SK-N-MC (cell line): ENCODE measurements around the gene DDX51.

Source experiments
- DNase-seq: peaks from one replicate; pipeline ENCODE4 v3.0.0-alpha.2; 2011; ENCODE audit warnings: low read depth, low spot score
- H3K27ac ChIP-seq: fragments of 200-600 bp; sonication (generic); 2 replicates; pipeline ENCODE4 v1.5.1; 2016; ENCODE audit warnings: mixed run types
- H3K36me3 ChIP-seq: fragments of 200-600 bp; sonication (generic); 2 replicates; pipeline ENCODE4 v1.6.1; 2017; ENCODE audit warnings: antibody characterized with exemption, low read length, mixed read lengths; ENCODE audit not compliant: insufficient read depth
- H3K4me3 ChIP-seq: fragments of 200-600 bp; sonication (generic); 2 replicates; pipeline ENCODE4 v1.5.1; 2016
- H3K9ac ChIP-seq: fragments of 200-600 bp; sonication (generic); 2 replicates; pipeline ENCODE4 v1.8.0; 2017; ENCODE audit warnings: mixed run types, mixed read lengths; ENCODE audit not compliant: insufficient read length
- H3K9me3 ChIP-seq: fragments of 200-600 bp; sonication (generic); 2 replicates; pipeline ENCODE4 v1.6.1; 2017; ENCODE audit warnings: low read depth, mild to moderate bottlenecking, antibody characterized with exemption, low read length, moderate library complexity, mixed read lengths
- EZH2 ChIP-seq: fragments of 200-600 bp; sonication (generic); IDR thresholded peaks from one replicate; pipeline ENCODE4 v1.6.1; 2017; ENCODE audit warnings: antibody characterized with exemption
- FOXP2 ChIP-seq: optimal IDR thresholded peaks from 2 replicates; pipeline ENCODE3; 2011; ENCODE audit warnings: mild to moderate bottlenecking, moderate library complexity; ENCODE audit not compliant: insufficient read depth; ENCODE audit errors: extremely low read length, control extremely low read depth
- POLR2AphosphoS5 ChIP-seq: IDR thresholded peaks from 2 replicates; pipeline ENCODE4 v1.6.1; 2012; ENCODE audit warnings: mild to moderate bottlenecking, low read depth, low read length, borderline replicate concordance

DDX51 gene

DNA sequence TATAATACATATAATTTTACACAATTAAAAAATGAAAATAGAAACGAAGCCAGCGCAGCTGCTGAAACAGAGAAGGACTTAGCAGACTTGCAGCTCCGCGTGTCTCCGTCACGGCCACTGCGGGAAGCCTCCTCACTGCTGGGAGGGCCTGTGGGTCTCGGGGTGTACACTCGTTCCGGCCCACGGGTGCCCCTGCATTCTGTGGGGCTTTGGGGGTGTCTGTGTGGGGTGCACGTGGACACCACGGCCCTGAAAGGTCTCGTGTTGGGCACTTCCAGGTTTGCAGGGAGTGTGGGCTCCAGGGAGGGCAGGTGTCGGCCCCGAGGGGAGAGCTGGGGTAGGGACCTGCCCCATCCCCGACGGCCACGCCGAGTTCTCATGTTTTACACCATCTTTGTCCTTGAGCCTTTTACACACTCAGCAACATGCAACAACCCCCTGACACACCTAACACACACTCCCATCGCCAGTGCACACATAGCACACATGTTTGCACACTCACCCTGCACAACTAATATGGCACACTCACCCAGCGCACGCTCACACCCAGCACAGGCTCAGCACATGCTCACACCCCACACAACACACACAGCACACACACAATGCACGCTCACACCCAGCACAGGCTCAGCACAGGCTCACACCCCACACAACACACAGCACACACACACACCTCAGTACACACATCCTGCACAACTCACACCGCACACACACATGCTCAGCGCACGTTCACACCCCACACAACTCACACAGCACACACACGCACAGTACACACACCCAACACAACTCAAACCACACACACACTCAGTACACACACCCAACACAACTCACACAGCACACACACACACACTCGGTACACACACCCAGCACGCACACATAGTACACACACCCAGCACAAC is 36.8 kb upstream of the DDX51 start:
- H3K9ac ChIP-seq = no peak overlapping the region
- no peak for DNase-seq
- no peaks in the 10 kb centered on the region for H3K36me3 ChIP-seq
- H3K4me3 ChIP-seq = no peak overlapping the region
- TF ChIP-seq EZH2 = no peak
- no peak for TF ChIP-seq FOXP2
- TF ChIP-seq POLR2AphosphoS5 = no peak
- H3K9me3 ChIP-seq = no peaks in the 10 kb centered on the region
- no peak overlapping the region for H3K27ac ChIP-seq

DNA sequence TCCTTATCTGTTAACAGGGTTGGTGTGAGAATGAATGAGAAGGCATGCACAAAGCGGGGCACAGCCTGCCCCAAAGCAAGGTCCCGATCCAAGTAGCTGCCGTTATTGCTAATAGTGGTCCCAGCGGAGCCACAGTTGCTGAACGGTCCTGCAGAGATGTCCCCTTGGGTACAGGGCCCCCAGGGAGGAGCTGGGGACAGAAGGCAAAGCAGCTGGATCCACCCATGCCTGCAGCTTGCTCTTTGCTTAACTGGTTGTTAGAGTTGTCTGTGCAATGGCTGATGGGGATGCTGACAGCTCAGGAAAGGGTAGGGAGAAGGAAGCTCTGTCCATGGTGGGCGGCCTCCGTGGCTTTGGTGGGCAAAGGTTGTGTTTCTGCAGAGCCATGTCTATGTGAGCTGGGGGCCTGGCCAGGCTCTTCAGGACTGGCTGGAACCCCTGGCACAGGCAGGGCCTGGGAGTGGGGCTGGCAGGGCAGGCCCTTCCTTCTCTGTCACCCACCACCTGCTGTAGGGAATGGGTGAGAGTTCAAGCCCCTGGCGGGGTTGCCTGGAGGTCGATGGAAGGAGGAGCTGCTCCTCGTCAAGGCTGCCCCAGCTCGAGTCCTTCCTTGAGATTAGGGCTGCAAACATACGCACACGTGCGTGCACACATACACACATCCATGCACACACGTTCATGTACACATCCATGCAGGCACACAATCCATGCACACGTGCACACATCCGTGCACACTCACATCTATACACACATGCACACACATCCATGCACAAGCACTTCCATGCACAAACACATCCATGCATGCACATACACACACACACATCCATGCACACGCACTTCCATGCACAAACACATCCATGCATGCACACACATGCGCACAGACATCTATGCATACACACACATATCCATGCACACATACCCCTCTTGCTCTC is 35.6 kb upstream of the DDX51 start:
- H3K9me3 ChIP-seq = no peaks in the 10 kb centered on the region
- no peak for TF ChIP-seq EZH2
- no peak for TF ChIP-seq FOXP2
- TF ChIP-seq POLR2AphosphoS5 = no peak
- H3K4me3 ChIP-seq = no peak overlapping the region
- H3K36me3 ChIP-seq = no peaks in the 10 kb centered on the region
- H3K9ac ChIP-seq = no peak overlapping the region
- no peak for DNase-seq
- no peak overlapping the region for H3K27ac ChIP-seq

DNA sequence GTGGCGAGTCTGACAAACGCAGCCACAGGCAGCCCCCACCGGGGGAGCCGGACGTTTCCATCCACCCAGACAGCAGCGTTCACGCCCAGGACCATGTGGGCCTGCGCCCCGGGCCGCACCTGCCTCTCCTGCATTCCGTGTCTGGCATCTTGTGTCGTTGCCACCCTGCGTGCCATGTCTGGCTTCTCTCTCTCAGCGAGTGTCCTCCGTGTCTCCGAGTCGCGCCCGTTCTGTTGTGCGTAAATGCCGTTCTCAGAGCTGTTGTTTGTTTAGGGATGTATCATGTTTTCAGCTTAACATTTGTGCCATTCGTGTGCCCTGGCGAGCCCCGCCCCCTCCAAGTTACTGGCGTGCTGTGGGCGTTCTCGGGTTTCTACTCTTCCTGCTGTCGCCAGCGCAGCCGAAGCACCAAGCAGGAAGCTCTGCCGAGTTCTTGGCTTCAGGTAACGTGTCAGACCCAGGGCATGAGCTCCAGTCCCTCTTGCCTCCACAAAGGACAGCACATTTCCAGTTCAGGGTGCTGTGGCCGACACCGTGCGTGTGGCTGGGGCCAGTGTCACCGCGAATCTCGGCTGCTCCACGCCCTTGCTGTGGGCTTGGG is 34.8 kb upstream of the DDX51 start:
- Histone ChIP-seq H3K36me3 (no peaks in the 10 kb centered on the region), H3K9me3 (no peaks in the 10 kb centered on the region), H3K27ac (no peak overlapping the region; the same call in 1 of the 2 replicates), H3K4me3 (no peak overlapping the region), H3K9ac (no peak overlapping the region)
- DNase-seq = no peak
- TF ChIP-seq FOXP2 (no peak), EZH2 (no peak), POLR2AphosphoS5 (no peak)

DNA sequence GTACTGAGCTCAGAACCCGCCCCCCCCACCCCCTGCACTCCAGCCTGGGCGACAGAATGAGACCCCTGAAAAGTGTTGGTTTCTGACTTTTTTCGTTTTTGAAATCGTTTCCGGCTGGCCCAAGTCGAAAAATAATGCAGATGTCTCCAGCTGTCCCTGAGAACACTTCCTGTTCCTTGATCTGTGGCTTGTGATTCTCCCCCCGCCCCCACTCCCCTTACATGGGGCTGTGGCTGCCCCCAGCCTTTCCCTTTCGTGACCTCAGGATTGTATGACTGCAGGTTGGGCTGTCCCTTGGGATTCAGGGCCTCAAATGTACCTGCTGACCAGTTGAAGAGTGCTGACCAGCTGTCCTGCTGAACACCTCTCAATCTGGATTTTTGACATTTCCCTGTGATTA is 34.2 kb upstream of the DDX51 start:
- DNase-seq = no peak
- H3K27ac ChIP-seq = no peak overlapping the region; the same call in 1 of the 2 replicates

DNA sequence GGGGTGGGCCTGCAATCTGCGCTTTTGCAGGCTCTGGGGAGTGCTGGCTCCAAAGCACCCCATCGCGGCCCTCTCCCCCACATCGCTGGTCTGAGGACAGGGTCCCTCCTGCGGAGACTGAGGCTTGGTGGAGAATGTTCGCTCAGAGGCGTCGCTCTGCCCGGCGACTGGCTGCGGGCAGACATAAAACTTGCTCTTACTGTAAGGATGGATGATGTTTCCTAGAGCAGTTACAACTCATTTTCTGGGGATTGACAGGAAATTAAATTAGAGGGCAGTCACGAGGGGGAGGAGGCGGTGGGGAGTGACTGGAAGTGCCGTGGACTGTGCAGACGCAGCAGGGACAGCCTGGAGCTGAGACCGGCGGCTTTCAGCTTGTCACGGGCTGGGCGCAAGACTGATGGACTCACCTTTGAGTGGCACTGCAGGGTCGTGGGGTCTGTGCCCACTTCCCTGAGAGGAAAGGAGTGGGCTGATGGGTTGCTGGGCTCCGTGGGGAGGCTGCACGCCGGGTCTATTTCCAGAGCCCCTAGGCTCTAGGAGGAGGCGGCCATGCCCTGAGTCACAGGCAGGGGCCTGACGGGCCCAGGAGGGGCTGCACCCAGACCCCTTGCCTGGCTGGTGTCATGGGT is 32.9 kb upstream of the DDX51 start:
- Histone ChIP-seq H3K9ac (no peak overlapping the region), H3K4me3 (no peak overlapping the region), H3K27ac (no peak overlapping the region), H3K36me3 (no peaks in the 10 kb centered on the region), H3K9me3 (no peaks in the 10 kb centered on the region)
- no peak for DNase-seq
- TF ChIP-seq EZH2 (no peak), POLR2AphosphoS5 (no peak), FOXP2 (no peak)

More for the DNA sequence above, 34.2 kb upstream of the DDX51 start:
- no peak for TF ChIP-seq EZH2
- TF ChIP-seq FOXP2 = no peak
- no peak for TF ChIP-seq POLR2AphosphoS5
- Histone ChIP-seq H3K36me3 (no peaks in the 10 kb centered on the region), H3K9me3 (no peaks in the 10 kb centered on the region), H3K4me3 (no peak overlapping the region), H3K9ac (no peak overlapping the region)

DNA sequence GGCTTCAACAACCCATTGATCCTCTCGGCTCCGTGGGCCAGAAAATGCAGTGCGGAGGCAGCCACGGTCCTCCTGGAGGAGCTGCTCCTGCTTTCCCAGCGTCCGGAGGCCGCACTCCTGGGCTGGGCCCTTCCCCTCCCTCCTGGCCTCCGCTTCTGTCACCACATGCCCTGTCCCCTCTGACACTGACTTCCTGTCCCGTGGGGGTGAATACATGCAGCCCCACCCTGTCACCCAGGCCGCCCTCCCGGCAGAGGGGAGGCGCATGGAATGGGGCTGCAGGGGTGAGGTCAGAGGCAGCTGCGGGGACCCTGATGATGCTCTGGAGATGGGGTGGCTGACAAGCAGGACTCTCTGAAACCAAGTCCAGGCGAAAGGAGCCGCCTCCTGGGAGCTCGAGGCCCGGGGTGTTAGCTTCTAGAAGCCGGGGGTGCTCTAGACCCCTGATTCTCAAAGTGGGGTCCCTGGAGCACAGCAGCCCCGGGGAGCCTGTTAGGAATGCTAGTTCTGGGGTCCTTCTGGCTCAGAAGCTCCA is 32.3 kb upstream of the DDX51 start:
- TF ChIP-seq POLR2AphosphoS5 = no peak
- no peak for TF ChIP-seq FOXP2
- TF ChIP-seq EZH2 = no peak
- Histone ChIP-seq H3K4me3 (no peak overlapping the region), H3K27ac (no peak overlapping the region), H3K9ac (no peak overlapping the region), H3K9me3 (no peaks in the 10 kb centered on the region), H3K36me3 (no peaks in the 10 kb centered on the region)
- no peak for DNase-seq

DNA sequence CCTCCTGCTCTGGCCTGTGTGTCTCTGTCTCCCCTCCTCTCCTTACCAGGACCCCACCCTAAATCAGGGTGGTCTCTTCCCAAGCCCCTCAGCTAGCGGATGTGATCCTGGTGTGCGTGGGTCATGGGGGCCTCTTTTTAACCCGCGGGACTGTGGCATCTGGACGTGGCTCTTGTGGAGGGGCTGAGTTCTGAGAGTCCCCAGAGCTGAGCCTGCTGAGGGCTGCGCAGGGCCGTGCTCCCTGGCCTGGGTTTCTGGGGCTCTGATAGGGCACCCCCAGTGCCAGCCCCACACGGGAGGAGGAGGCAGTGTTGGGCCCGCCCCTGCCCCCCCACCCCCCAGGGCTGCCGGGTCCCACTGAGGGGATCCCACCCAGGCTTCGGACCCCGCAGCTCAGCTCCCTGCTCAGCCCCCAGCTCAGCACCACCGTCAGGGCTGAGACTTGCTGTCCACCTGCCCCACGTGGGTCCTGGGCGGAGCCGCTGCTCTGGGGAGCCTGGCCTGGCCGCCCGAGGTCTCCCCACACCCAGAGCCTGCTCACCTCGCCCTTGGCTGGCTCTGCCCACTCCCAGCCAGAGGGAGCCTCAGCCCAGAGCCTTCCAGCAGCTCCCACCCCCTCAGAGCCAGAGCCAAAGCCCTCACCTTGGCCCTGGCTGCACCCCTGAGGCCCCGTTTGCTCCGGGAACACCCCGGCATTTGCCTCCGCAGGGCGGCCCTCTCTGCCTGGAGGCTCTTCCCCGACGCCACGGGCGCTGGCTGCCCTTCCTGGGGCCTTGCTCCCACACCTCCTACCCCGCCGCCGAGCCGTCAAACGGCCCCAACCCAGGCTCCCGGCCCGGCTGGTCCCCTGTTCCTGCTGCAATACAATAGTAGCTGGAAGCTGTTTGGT is 31.6 kb upstream of the DDX51 start:
- Histone ChIP-seq H3K9ac (no peak overlapping the region), H3K9me3 (no peaks in the 10 kb centered on the region), H3K27ac (no peak overlapping the region), H3K36me3 (no peaks in the 10 kb centered on the region), H3K4me3 (no peak overlapping the region)
- no peak for DNase-seq
- TF ChIP-seq EZH2 = no peak
